Thyroid gland (tissue), 4 donors: Measurements from ENCODE around the gene VN1R4. TPM values are rescaled to one million over a fixed set of nuclear protein-coding genes. Genes with fewer than 3 reads are reported as not detected.
"Not testable (repeated sequence)": the region's sequence is repeated elsewhere in the genome, so short reads cannot be mapped to it uniquely, and the experiment has no call there.

Experiments used
- DNase-seq, 2 donors: peaks; one replicate each; pipeline ENCODE4 v3.0.0-alpha.2; 2019
- H3K27ac ChIP-seq, 3 donors: fragments of 200-600 bp; sonication (generic); 1 replicate in 2 of 3; 2 replicates in 1 of 3; pipeline ENCODE4 v1.5.1; 2016 to 2019; ENCODE audit warnings: mild to moderate bottlenecking in 1 of 3, moderate library complexity in 1 of 3
- H3K27me3 ChIP-seq: fragments of 200-600 bp; sonication (generic); one replicate; pipeline ENCODE4 v1.5.1; 2019
- H3K36me3 ChIP-seq, 2 donors: fragments of 200-600 bp; sonication (generic); one replicate each; pipeline ENCODE4 v1.5.1; 2016 to 2019
- H3K4me1 ChIP-seq, 2 donors: fragments of 200-600 bp; sonication (generic); one replicate each; pipeline ENCODE4 v1.5.1; 2017 to 2019
- H3K4me3 ChIP-seq, 3 donors: fragments of 200-600 bp; sonication (generic); replicated peaks in 1 of 3; 1 replicate in 2 of 3; 2 replicates in 1 of 3; pipeline ENCODE4 v1.5.1; 2016; ENCODE audit warnings: mild to moderate bottlenecking in 1 of 3
- H3K9me3 ChIP-seq: fragments of 200-600 bp; sonication (generic); one replicate; pipeline ENCODE4 v1.5.1; 2017
- CTCF ChIP-seq, 6 experiments: fragments of 200-600 bp in 3 of 6; fragments of 450-650 bp in 3 of 6; sonication (generic) in 3 of 6; IDR thresholded peaks; one replicate each; pipeline ENCODE4 v1.5.1; 2016 to 2019; ENCODE audit warnings: antibody characterized with exemption in 6 of 6, mild to moderate bottlenecking in 2 of 6, inconsistent platforms in 1 of 6, moderate library complexity in 1 of 6
- POLR2A ChIP-seq, 2 donors: fragments of 450-650 bp; IDR thresholded peaks; one replicate each; pipeline ENCODE4 v1.6.1; 2017; ENCODE audit warnings: antibody characterized with exemption in 2 of 2, mild to moderate bottlenecking in 2 of 2, moderate library complexity in 1 of 2
- WGBS, 2 donors: methylation state at CpG; one replicate each; pipeline ENCODE4 v1.1.5; 2017; 5-methylcytosine and 5-hydroxymethylcytosine counted together
- intact Hi-C: fragments of 100-400 bp; cut with DNase I; formaldehyde crosslinking; loops from one replicate; pipeline ENCODE4 v1.15.1; 2023
- total RNA-seq, 4 donors: library from RNA; depleted of rRNA; stranded (reverse); fragments of >200 nt; gene quantifications; one replicate each; pipeline ENCODE4 v1.2.3, GENCODE V29; 2016

VN1R4 gene
- total RNA-seq, 4 donors from 2014 or later = not detected

- DNase-seq = peak; percentile 91
- peaks cover 15 to 19% of the 10 kb centered on the region in 2 donors for H3K36me3 ChIP-seq
- no peaks in the 10 kb centered on the region for H3K9me3 ChIP-seq
- H3K4me3 ChIP-seq = peak within 1 kb of the TSS; percentile 62 to 96 (median 76)
- H3K4me1 ChIP-seq = peaks cover 0 to 11% of the 10 kb centered on the region in 2 donors
- 3 to 5% methylated on average over 40 to 70 of the region's 72 CpGs for WGBS, 2 donors
- no peaks in the 10 kb centered on the region for H3K27me3 ChIP-seq
- intact Hi-C loops = no loop called here
- H3K27ac ChIP-seq = peak within 1 kb of the TSS; percentile 45 to 64 (median 61)
- peak in 1 of 2 donors; percentile 42 for TF ChIP-seq POLR2A (IDR thresholded peaks at IDR 0.05)
- TF ChIP-seq CTCF (IDR thresholded peaks at IDR 0.05) = no peak
Measured at GRCh38 chr19:53254411-53255341, 12.8 kb downstream of the VN1R4 start, which contains the start of gene ZNF677. Gene ZNF677 (minus strand): TSS chr19:53254873. CDS start chr19:53251550, 3,323 bp downstream.

DNA sequence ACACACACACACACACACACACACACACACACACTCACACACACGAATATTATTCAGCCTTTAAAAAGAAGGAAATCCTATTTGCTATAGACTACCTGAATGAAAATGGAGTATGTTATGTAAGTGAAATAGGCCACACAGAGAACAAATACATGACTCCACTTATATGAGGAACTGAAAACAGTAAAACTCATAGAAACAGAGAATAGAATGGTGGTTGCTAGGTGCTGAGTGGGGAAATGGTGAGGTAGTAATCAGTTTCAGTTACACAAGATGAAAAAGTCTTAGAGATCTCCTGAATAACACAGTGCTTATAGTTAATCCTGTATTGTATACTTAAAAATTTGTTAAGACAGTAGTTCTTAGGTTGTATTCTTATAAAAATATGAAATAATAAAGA is 21.0 kb downstream of the VN1R4 start:
- WGBS, 2 donors = 96 to 98% methylated on average over 1 of the region's 1 CpG
- no peaks in the 10 kb centered on the region for H3K27me3 ChIP-seq
- H3K36me3 ChIP-seq = peaks cover 43 to 44% of the 10 kb centered on the region in 2 donors
- H3K9me3 ChIP-seq = peaks cover 5% of the 10 kb centered on the region
- no peak overlapping the region for H3K27ac ChIP-seq
- DNase-seq = no peak
- no peak overlapping the region for H3K4me3 ChIP-seq
- no peaks in the 10 kb centered on the region for H3K4me1 ChIP-seq
- TF ChIP-seq POLR2A (IDR thresholded peaks at IDR 0.05) (no peak), CTCF (IDR thresholded peaks at IDR 0.05) (no peak)
- intact Hi-C loops = no loop called here

DNA sequence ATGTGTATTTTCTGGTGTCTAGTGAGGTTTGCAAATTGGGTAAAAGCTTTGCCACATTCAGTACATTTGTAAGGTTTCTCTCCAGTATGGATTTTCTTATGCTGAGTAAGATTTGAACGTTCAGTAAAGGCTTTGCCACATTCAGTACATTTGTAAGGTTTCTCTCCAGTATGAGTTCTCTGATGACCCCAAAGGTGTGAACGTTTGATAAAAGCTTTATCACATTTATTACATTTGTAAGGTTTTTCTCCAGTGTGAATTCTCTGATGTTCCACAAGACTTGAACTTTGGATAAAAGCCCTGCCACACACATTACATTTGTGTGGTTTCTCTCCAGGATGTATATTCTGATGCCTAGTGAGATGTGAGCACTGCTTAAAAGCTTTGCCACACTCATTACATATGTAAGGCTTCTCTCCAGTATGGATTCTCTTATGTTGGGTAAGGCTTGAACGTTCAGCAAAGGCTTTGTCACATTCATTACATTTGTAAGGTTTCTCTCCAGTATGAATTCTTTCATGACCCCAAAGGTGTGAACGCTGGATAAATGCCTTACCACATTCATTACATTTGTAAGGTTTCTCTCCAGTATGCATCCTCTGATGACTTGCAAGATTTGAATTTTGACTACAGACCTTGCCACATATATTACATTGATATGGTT is 30.3 kb downstream of the VN1R4 start:
- Histone ChIP-seq H3K27ac (no peak overlapping the region), H3K4me1 (no peaks in the 10 kb centered on the region), H3K4me3 (no peak overlapping the region), H3K27me3 (no peaks in the 10 kb centered on the region), H3K36me3 (peaks cover 35 to 46% of the 10 kb centered on the region in 2 donors), H3K9me3 (peaks cover 8% of the 10 kb centered on the region)
- no peak for TF ChIP-seq CTCF (IDR thresholded peaks at IDR 0.05)
- TF ChIP-seq POLR2A (IDR thresholded peaks at IDR 0.05) = no peak
- WGBS, 2 donors = 92 to 95% methylated on average over 4 of the region's 4 CpGs
- no peak for DNase-seq
- intact Hi-C loops = no loop called here

- no peak overlapping the region for H3K27ac ChIP-seq
- intact Hi-C loops = loop anchor here (10.0 kb wide), 1 partner anchor 1110 kb away; no protein-coding TSS in a partner anchor
- no peak for TF ChIP-seq POLR2A (IDR thresholded peaks at IDR 0.05)
- no peaks in the 10 kb centered on the region for H3K27me3 ChIP-seq
- no peaks in the 10 kb centered on the region for H3K36me3 ChIP-seq
- H3K9me3 ChIP-seq = no peaks in the 10 kb centered on the region
- no peaks in the 10 kb centered on the region for H3K4me1 ChIP-seq
- no peak for DNase-seq
- 89 to 96% methylated on average over 19 to 20 of the region's 20 CpGs for WGBS, 2 donors
- H3K4me3 ChIP-seq = no peak overlapping the region
Measured at GRCh38 chr19:53224606-53225005, 42.9 kb downstream of the VN1R4 start.

DNA sequence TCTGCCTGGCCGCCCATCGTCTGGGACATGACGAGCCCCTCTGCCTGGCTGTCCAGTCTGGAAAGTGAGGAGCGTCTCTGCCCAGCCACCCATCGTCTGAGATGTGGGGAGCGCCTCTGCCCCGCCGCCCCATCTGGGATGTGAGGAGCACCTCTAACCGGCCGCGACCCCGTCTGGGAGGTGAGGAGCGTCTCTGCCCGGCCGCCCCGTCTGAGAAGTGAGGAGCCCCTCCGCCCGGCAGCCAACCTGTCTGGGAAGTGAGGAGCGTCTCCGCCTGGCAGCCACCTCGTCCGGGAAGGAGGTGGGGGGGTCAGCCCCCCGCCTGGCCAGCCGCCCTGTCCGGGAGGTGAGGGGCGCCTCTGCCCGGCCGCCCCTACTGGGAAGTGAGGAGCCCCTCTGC is 44.8 kb downstream of the VN1R4 start:
- not testable (repeated sequence) for DNase-seq, H3K36me3 ChIP-seq, H3K27ac ChIP-seq, H3K27me3 ChIP-seq, H3K4me3 ChIP-seq, H3K9me3 ChIP-seq, H3K4me1 ChIP-seq
- 93% methylated on average over 3 of the region's 28 CpGs; no CpG with 5 or more reads in 1 of the 2 donors for WGBS, 2 donors
- intact Hi-C loops = loop anchor here (10.0 kb wide), 1 partner anchor 1108 kb away; no protein-coding TSS in a partner anchor

Other genes with a start within 250 kb of the VN1R4 start
- gene ERVV-2, start 223.0 kb downstream of the VN1R4 start, total RNA-seq = under 1 TPM in 1 of 4 donors, not detected in 3; 0.40 TPM
- 100 to 1,000 TPM in 1 of 4 donors, 10 to 100 TPM in 3; 61.0 to 109 (median 81.4) TPM for gene ZNF160, start 164.3 kb downstream of the VN1R4 start, total RNA-seq
- 10 to 100 TPM; 14.5 to 37.6 (median 18.9) TPM for gene ZNF415, start 134.8 kb downstream of the VN1R4 start, total RNA-seq
- 10 to 100 TPM; 13.1 to 27.7 (median 19.9) TPM for gene ZNF347, start 108.7 kb downstream of the VN1R4 start, total RNA-seq
- 1 to 10 TPM; 4.3 to 9.9 (median 7.3) TPM for gene ZNF665, start 74.4 kb downstream of the VN1R4 start, total RNA-seq
- 10 to 100 TPM; 15.7 to 42.1 (median 19.5) TPM for gene ZNF677, start 12.8 kb downstream of the VN1R4 start, total RNA-seq
- gene VN1R2, start 9.4 kb downstream of the VN1R4 start, total RNA-seq = not detected
- gene ZNF845, start 66.0 kb upstream of the VN1R4 start, total RNA-seq = 10 to 100 TPM in 1 of 4 donors, 1 to 10 TPM in 3; 6.2 to 10.5 (median 8.8) TPM
- gene ZNF525, start 98.0 kb upstream of the VN1R4 start, total RNA-seq = 10 to 100 TPM in 3 of 4 donors, 1 to 10 TPM in 1; 9.6 to 12.1 (median 11.6) TPM
- gene ZNF765, start 127.4 kb upstream of the VN1R4 start, total RNA-seq = 10 to 100 TPM; 10.4 to 16.9 (median 12.5) TPM
- gene ZNF761, start 164.3 kb upstream of the VN1R4 start, total RNA-seq = 10 to 100 TPM; 11.8 to 15.2 (median 12.6) TPM
- 1 to 10 TPM; 4.3 to 7.5 (median 5.4) TPM for gene ZNF813, start 200.0 kb upstream of the VN1R4 start, total RNA-seq